ENCODE data around the gene PREX1.
A peak's percentile ranks its signal among the peaks of the same experiment; 100 is the strongest.
"Not testable (repeated sequence)": the region's sequence is repeated elsewhere in the genome, so short reads cannot be mapped to it uniquely, and the experiment has no call there.

PREX1 gene

GRCh38 chr20:48812600-48813445 is 15.0 kb downstream of the PREX1 start:
- no peak for DNase-seq (ENCODE audit: low spot score)

- DNase-seq (ENCODE audit: low spot score) = not testable (repeated sequence)
Observed at GRCh38 chr20:48812114-48812513, 15.7 kb downstream of the PREX1 start.

DNA sequence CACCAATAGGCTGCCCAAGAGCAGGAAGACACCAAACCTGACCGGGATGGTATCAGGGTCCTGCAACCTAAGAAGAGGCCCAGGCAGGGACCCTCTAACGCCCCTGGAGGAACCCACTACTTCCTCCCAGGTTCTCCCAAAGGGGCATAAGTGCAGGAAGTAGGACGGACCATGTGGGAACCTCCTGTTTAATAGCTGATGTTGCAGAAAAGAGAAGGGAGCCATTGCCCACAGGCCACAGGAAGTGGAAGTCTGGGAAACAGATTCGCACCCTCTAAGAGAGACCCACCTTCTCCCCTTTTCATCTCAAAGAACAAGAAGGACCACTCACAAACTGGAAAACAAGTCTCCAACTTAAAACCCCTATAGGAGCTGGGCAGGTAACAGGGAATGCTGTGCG is 18.1 kb downstream of the PREX1 start:
- no peak for DNase-seq (ENCODE audit: low spot score)

DNA sequence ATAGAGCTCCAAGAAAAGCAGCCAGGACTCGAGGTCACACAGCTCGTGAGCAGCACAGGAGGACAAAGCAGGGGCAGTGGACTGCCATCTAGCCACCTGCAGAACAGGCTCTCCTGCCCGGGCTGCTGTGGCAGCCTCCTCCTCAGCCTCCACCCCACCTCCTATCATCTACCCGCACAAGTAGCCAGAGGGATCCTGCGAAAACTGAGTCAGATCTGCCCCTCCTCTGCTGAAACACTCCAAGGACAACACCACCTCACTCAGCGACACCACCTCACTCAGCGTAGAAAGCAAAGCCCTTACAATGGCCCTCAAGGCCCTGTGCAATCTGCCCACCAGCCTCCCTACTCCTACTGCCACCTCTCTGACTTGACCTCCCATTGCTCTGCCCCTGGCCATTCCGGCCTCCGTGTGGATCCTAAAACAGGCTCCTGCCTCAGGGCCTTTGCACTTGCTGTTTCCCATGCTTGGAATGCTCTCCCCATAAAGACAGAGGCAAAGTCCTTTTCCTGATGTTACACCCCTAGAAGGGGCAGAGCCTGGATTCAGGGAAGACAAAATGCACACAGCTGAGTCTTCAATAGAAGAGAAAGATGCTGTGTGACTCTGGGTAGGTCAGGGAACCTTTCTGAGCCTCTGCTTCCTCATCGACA is 19.3 kb downstream of the PREX1 start:
- DNase-seq (ENCODE audit: low spot score) = no peak

DNA sequence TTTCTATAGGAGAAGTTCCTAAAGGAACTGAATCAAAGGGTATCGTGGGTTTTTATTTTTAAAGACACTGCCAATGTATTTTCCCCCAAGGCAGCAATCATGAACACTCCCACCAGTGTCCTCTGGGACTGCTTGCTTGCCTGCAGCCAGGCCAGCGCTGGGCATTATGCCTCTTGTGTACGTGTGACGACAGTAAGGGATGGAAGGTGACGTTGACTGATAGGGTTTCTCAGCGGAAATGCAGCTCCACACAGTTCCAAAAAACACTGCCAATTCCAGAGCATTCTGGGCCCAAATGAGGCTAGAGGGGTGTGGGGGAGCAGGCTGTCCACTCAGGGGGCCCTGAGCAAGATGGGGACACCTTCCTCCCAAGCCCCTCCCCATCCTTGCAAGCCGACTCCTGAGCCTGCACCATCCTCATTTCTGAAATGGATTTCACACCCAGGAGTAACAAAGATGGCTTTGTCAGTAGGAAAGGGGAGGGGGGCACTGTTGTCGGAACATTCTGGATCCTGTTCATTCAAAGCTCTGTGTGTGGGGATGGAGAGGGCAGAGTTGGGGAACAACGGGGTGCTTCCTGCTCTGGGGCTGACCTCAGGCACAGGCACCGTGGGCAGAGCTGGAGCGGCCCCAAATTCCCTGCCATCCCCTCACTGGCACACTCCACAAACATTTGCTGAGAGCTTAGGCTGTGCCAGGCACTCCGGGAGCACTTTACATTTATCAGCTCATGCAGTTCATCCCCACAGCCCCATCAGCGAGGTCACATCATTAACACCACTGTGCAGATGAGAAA is 20.0 kb downstream of the PREX1 start:
- DNase-seq (ENCODE audit: low spot score) = no peak

DNA sequence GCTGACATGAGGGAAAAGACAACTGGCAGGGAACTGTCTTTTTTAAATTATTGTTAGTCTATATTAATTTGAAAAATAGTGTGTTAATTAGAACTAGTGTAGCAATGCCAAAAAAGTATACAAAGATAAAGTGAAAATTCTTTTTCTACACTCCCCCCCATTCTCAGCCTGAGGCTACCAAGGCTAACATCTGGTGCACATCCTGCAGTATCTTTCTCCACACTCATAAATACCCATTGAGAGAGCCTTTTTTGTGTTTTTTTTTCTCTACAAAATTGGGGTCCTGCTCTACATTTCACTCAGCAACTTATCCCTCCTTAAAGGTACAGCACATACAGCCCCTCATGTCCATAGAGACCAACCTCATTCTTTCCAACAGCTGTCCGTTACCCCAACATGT is 20.7 kb downstream of the PREX1 start:
- no peak for DNase-seq (ENCODE audit: low spot score)

DNA sequence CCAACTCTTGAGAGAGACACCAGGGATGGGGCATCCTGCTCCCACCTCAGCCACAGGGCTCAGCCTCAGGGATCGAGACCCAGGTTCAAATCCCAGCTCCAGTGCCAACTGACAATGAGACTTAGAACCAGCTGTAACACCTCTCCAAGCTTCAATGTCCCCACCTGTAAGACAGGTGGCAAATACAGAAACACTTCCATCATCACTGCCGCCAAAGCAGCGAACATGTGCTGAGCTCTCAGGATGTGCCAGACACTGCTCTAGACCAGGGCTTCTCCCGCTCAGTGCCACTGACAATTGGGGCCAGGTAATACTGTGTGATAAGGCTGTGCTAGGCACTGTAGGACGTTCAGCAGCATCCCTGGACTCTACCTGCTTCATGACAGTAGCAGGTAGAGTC is 22.1 kb downstream of the PREX1 start:
- no peak for DNase-seq (ENCODE audit: low spot score)

- no peak for DNase-seq (ENCODE audit: low spot score)
Observed at GRCh38 chr20:48805286-48805685, 22.5 kb downstream of the PREX1 start.

DNA sequence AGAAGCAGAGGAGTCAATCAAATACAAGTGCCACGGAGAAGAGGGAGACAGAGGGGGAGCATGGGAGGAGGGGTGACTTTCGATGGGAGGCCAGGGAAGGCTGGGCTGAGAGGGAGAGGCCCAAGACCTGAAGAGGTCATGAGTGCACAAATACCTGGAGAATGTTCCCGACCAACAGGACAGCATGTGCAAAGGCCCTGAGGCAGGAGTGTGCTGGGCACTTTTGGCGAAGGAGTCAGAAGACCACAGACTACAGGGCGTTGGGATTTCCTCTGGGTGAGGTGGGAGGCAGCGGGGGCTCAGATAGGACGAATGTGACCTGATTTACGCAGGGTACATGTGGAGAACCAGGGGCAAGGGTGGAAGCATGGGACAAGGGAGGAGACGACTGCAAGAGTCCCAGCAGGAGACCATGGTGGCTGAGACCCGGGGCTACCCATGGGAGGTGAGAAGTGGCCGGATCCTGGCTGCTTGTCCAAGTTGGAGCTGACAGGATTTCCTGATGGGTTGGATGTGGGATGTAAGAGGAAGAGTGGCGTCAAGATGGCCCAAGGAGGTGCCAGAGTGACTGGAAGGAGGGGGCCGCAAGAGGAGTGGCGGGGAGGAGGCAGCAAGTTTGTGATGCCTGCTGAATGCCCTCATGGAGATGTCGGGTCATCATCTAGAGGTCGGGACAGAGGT is 23.4 kb downstream of the PREX1 start:
- DNase-seq (ENCODE audit: low spot score) = no peak

DNA sequence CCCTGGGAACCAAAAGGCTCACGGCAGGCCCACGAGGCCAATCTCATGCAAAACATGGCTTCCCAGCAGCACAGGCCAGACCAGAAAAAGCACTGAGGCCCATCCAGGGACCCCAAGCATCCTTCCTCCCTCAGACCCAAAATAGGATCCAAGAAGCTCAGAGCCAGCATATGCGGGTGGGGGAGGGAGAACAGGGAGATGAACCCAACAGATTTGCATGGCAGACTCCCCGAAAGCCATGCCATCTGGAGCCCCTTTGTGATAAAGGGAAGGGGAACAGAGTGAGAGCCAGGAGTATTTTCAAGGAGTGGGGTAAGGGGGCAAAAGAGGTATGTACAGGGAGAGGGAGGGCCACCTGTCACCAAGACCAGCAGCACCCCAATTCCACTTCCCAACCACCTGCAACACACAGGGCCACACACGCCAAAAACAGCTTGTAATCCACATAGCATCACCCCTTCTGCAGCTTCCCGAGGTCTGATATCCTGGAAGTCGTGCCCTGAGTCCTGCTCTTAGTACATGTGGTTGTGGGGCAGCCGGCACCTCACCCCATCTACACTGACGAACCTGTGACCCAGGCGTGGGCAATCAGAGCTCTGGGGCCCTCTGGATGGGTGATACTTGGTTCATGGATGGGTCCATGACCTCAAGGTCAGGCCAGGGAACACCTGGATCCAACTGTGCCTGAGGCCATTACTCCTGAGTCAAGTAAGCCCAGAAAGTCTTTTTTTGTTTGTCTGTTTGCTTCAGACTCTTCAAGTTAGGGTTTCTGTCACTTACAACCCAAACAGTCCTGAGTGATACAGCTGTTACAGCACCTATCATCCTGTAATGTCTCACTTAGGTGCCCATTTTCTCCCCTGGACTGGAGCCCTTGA is 24.4 kb downstream of the PREX1 start:
- DNase-seq (ENCODE audit: low spot score) = no peak

- DNase-seq (ENCODE audit: low spot score) = no peak
Observed at GRCh38 chr20:48802647-48803046, 25.2 kb downstream of the PREX1 start.

DNA sequence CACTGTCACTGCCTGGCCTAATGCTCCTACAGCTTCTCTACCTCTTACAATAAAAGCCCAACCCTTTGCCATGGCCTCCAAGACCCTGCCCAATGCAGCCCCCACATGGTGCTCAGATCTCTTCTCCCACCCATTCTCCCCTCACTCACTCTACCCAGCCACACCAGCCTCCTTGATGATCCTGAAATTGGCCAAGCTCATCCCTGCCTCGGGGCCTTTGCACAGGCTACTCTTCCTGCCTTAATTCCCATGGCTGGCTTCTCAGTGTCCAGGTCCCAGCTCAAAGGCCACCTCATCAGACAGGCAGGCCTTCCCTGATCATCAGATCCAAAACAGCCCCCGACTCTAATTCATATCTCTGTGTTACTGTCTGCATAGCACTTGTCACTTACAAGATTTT is 25.6 kb downstream of the PREX1 start:
- DNase-seq (ENCODE audit: low spot score) = no peak

DNA sequence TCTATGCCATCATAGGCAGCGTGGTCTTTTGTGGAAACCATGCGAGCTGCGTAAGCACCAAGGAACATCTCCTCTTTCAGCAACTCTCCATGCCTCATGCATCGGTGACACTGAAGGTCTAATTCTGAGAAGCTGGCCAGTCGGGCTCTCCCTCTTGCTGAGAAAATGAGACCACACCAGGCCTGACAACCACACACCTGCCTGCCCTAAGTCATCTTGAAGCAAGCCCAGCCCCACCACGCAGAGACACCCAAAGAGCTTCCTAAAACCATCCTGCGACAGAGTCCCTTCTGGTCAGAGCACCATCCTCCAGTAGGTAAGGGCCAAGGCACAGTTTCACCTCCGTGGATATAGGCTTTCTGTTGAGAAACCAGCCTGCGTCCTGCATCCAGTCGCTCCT is 26.6 kb downstream of the PREX1 start:
- DNase-seq (ENCODE audit: low spot score) = no peak

DNA sequence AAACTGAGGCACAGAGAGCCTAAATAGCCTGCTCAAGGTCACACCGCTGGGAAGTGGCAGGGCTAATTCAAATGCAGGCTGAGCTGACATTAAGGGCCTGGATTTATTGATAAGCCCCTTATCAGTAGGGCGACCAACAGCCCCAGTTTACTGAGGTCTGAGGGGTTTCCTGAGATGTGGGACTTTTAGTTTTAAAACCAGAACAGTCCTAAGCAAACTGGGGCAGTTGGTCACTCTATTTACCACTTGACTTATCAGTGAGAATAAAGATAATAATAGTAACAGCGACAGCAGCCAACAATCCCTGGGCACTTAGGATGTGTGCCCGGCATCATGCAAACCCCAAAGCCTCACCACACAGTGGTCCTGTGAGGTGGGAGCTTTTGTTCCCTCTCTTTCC is 27.6 kb downstream of the PREX1 start:
- DNase-seq (ENCODE audit: low spot score) = no peak

GRCh38 chr20:48799328-48800105 is 28.3 kb downstream of the PREX1 start:
- no peak for DNase-seq (ENCODE audit: low spot score)

DNA sequence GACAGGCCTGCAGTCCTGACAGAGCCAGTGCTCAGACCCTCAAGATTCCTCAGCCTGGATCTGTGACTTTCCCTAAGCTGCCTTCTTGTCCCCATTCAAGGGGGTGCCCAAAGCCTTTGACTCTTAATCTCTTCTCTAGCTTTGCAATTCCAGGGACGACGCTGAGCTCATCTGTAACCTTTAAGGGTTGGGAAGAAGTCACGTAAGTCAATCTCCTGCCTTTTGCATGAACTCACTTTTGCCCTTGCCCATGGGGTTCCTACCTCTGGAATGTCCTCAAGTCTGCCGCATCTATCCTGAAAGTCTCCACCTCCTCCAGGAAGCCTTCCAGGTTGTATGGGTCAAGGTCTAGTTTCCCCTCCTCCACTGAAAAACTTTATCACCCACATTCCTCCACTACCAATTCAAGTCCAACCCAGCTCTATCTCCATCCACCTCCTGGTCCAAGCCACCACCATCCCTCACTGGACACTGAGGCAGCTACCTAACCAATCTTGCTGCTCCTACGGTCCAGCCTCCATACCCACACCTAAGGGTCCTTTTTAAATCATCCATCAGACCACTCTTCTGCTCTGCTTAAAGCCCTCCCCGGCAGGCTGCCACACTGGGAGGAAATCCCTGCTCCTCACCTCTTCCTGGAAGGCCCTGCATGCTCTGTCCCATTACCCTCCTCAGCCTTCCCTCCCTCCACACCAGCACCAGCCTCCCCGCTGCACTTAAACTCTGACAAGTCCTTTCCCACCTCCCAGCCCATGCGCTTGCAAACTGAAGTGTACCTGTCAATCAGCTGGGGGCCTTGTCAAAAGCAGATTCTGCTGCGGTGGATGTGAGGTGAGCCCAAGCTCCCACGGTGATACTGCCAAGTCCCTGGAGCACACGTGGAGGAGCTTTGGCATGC is 29.7 kb downstream of the PREX1 start:
- DNase-seq (ENCODE audit: low spot score) = no peak

GRCh38 chr20:48797275-48797825 is 30.4 kb downstream of the PREX1 start:
- DNase-seq (ENCODE audit: low spot score) = no peak

- peak; percentile 40 for DNase-seq (ENCODE audit: low spot score)
Observed at GRCh38 chr20:48795732-48796131, 32.1 kb downstream of the PREX1 start.

DNA sequence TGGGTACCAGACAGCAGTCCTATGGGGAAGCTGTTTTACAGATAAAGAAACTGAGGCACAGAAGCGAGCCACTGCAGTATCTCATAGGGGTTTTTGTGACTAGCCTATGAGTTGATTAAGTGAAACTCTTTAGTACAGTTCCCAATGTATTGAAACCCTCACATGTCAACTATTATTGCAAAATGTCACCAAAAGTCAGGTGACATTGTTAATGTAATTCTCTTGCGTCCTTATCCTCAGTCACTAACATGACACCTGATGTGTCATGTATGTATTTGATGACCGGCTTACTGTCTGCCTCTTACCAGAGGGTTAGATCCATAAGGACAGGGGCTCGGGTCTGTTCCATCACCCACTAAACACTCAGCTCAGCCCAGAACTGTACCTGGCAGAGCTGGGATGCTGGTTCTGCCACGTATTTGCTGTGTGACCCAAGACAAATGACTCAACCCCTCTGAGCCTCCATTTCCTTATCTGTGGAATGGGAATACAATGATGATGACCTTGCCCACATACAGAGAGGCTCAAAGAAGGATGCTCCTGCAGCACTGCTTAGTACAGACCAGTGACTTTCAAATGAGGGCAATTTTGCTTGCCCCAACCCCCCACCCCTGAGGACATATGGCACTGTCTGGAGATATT is 32.9 kb downstream of the PREX1 start:
- no peak for DNase-seq (ENCODE audit: low spot score)
